ENCODE results near the gene JAM3.
"Not testable (repeated sequence)": the region's sequence is repeated elsewhere in the genome, so short reads cannot be mapped to it uniquely, and the experiment has no call there.

Gene JAM3

GRCh38 chr11:134110252-134110815 is 41.5 kb downstream of the JAM3 start:
- Histone ChIP-seq H3K27me3 (ENCODE audit: low read length) (no peaks in the 10 kb centered on the region), H3K79me2 (ENCODE audit: insufficient read depth, low read length) (no peaks in the 10 kb centered on the region), H3K9me3 (ENCODE audit: insufficient read depth, low read length) (no peaks in the 10 kb centered on the region), H3K9ac (ENCODE audit: low read length) (no peak overlapping the region), H3K36me3 (ENCODE audit: low read length) (no peaks in the 10 kb centered on the region), H3K4me3 (ENCODE audit: insufficient read depth, low read length, poor library complexity, severe bottlenecking) (no peak overlapping the region), H3K27ac (ENCODE audit: low read depth, low read length) (no peak overlapping the region), H3K4me2 (ENCODE audit: low read depth, low read length, poor library complexity, severe bottlenecking) (no peak overlapping the region), H3F3A (ENCODE audit: insufficient read depth) (no peaks in the 10 kb centered on the region), H3K9me2 (replicated peaks; ENCODE audit: insufficient read depth, low read length) (no peaks in the 10 kb centered on the region), H4K20me1 (ENCODE audit: low read depth, low read length) (no peaks in the 10 kb centered on the region), H2AFZ (ENCODE audit: low read depth, low read length, severe bottlenecking) (no peak overlapping the region)
- TF ChIP-seq EZH2phosphoT487 (conservative IDR thresholded peaks at IDR 0.05; ENCODE audit: low read length) (no peak), CTCF (IDR thresholded peaks at IDR 0.05; ENCODE audit: insufficient read depth, low read length, poor library complexity, severe bottlenecking) (no peak)

- H4K20me1 ChIP-seq (ENCODE audit: low read depth, low read length); H3K79me2 ChIP-seq (ENCODE audit: insufficient read depth, low read length); H3K9ac ChIP-seq (ENCODE audit: low read length); H3K4me2 ChIP-seq (ENCODE audit: low read depth, low read length, poor library complexity, severe bottlenecking); H2AFZ ChIP-seq (ENCODE audit: low read depth, low read length, severe bottlenecking); H3K27me3 ChIP-seq (ENCODE audit: low read length); H3F3A ChIP-seq (ENCODE audit: insufficient read depth); H3K9me2 ChIP-seq (replicated peaks; ENCODE audit: insufficient read depth, low read length); H3K4me3 ChIP-seq (ENCODE audit: insufficient read depth, low read length, poor library complexity, severe bottlenecking); H3K27ac ChIP-seq (ENCODE audit: low read depth, low read length); H3K9me3 ChIP-seq (ENCODE audit: insufficient read depth, low read length); H3K36me3 ChIP-seq (ENCODE audit: low read length): not testable (repeated sequence)
Measured at GRCh38 chr11:134113787-134114186, 44.9 kb downstream of the JAM3 start.

- H2AFZ ChIP-seq (ENCODE audit: low read depth, low read length, severe bottlenecking) = no peak overlapping the region
- H3K9ac ChIP-seq (ENCODE audit: low read length) = no peak overlapping the region
- no peak overlapping the region for H3K4me3 ChIP-seq (ENCODE audit: insufficient read depth, low read length, poor library complexity, severe bottlenecking)
- H3K9me3 ChIP-seq (ENCODE audit: insufficient read depth, low read length) = no peaks in the 10 kb centered on the region
- no peaks in the 10 kb centered on the region for H3K27me3 ChIP-seq (ENCODE audit: low read length)
- no peak overlapping the region for H3K27ac ChIP-seq (ENCODE audit: low read depth, low read length)
- H4K20me1 ChIP-seq (ENCODE audit: low read depth, low read length) = no peaks in the 10 kb centered on the region
- H3K36me3 ChIP-seq (ENCODE audit: low read length) = no peaks in the 10 kb centered on the region
- TF ChIP-seq EZH2phosphoT487 (conservative IDR thresholded peaks at IDR 0.05; ENCODE audit: low read length) = no peak
- TF ChIP-seq CTCF (IDR thresholded peaks at IDR 0.05; ENCODE audit: insufficient read depth, low read length, poor library complexity, severe bottlenecking) = no peak
- H3K4me2 ChIP-seq (ENCODE audit: low read depth, low read length, poor library complexity, severe bottlenecking) = no peak overlapping the region
- H3K9me2 ChIP-seq (replicated peaks; ENCODE audit: insufficient read depth, low read length) = no peaks in the 10 kb centered on the region
- H3F3A ChIP-seq (ENCODE audit: insufficient read depth) = no peaks in the 10 kb centered on the region
- H3K79me2 ChIP-seq (ENCODE audit: insufficient read depth, low read length) = no peaks in the 10 kb centered on the region
Measured at GRCh38 chr11:134116210-134116609, 47.3 kb downstream of the JAM3 start.

GRCh38 chr11:134118006-134118405 is 49.1 kb downstream of the JAM3 start:
- Histone ChIP-seq H3K36me3 (ENCODE audit: low read length) (no peaks in the 10 kb centered on the region), H3K9me3 (ENCODE audit: insufficient read depth, low read length) (no peaks in the 10 kb centered on the region), H3K4me3 (ENCODE audit: insufficient read depth, low read length, poor library complexity, severe bottlenecking) (no peak overlapping the region), H3K9me2 (replicated peaks; ENCODE audit: insufficient read depth, low read length) (no peaks in the 10 kb centered on the region), H3K27me3 (ENCODE audit: low read length) (no peaks in the 10 kb centered on the region), H3K27ac (ENCODE audit: low read depth, low read length) (no peak overlapping the region), H3K79me2 (ENCODE audit: insufficient read depth, low read length) (no peaks in the 10 kb centered on the region), H3K9ac (ENCODE audit: low read length) (no peak overlapping the region), H2AFZ (ENCODE audit: low read depth, low read length, severe bottlenecking) (no peak overlapping the region), H3F3A (ENCODE audit: insufficient read depth) (no peaks in the 10 kb centered on the region), H3K4me2 (ENCODE audit: low read depth, low read length, poor library complexity, severe bottlenecking) (no peak overlapping the region), H4K20me1 (ENCODE audit: low read depth, low read length) (no peaks in the 10 kb centered on the region)
- no peak for TF ChIP-seq EZH2phosphoT487 (conservative IDR thresholded peaks at IDR 0.05; ENCODE audit: low read length)
- no peak for TF ChIP-seq CTCF (IDR thresholded peaks at IDR 0.05; ENCODE audit: insufficient read depth, low read length, poor library complexity, severe bottlenecking)

Data from SU-DHL-6 (cell line).